HepG2 (cell line): ENCODE measurements around the gene OR10AD1. TPM values are rescaled to one million over a fixed set of nuclear protein-coding genes. Genes with fewer than 3 reads are reported as not detected.

Experiments
- ATAC-seq: fragments of 200-7000 bp; cut with Tn5 transposase; 3 replicates; pipeline ENCODE4 v1.9.1; 2020; ENCODE audit warnings: mild to moderate bottlenecking, moderate library complexity
- BruUV-seq: library from RNA; stranded (reverse); fragments of 400-500 nt; replicated peaks from 2 replicates; lab custom pipeline; 2021; lab: Mats Ljungman, UMichigan
- CTCF ChIA-PET: fragments of 300-600 bp; formaldehyde crosslinking; extraction: SDS; loops from one replicate; lab custom pipeline; 2021; ENCODE audit warnings: low total read pairs, inconsistent platforms, low intra/inter-chr PET ratio; lab: Yijun Ruan, JAX
- POLR2A ChIA-PET: fragments of 350-600 bp; sonication (Branson Sonifier 250); formaldehyde crosslinking; loops from one replicate; lab custom pipeline; 2020; ENCODE audit warnings: antibody characterized with exemption, inconsistent platforms; lab: Yijun Ruan, JAX
- DNase-seq: peaks from one replicate; pipeline ENCODE4 v3.0.0-alpha.2; 2015; ENCODE audit warnings: low spot score
- FAIRE-seq: peaks from 3 replicates; lab custom pipeline; 2011; peaks lifted over from hg19 to GRCh38; lab: Jason Lieb, UNC
- H2AFZ ChIP-seq: one replicate; pipeline ENCODE4 v1.6.1; 2011; ENCODE audit warnings: low read length, inconsistent platforms
- H3K27ac ChIP-seq: fragments of 300-600 bp; 3 replicates; pipeline ENCODE4 v1.8.0; 2011; ENCODE audit warnings: mixed run types, mild to moderate bottlenecking, mixed read lengths, low read length, inconsistent platforms; ENCODE audit not compliant: insufficient read depth; ENCODE audit errors: extremely low read length
- H3K27me3 ChIP-seq, 2 experiments: fragments of 200-600 bp in 1 of 2; 2 replicates in 1 of 2; 3 replicates in 1 of 2; pipeline versions ENCODE4 v1.6.0 to v1.8.0; 2011; ENCODE audit warnings: low read length in 2 of 2, mild to moderate bottlenecking in 2 of 2, moderate library complexity in 2 of 2, inconsistent platforms in 1 of 2; ENCODE audit not compliant: insufficient read depth in 2 of 2, control insufficient read depth in 1 of 2
- H3K36me3 ChIP-seq, 2 experiments: fragments of 200-600 bp in 1 of 2; replicated peaks in 1 of 2; 2 replicates in 1 of 2; 3 replicates in 1 of 2; pipeline versions ENCODE4 v1.5.1 to v1.8.0; 2011; ENCODE audit warnings: low read length in 2 of 2, inconsistent platforms in 1 of 2; ENCODE audit not compliant: insufficient read depth in 2 of 2, control insufficient read depth in 1 of 2
- H3K4me1 ChIP-seq: 2 replicates; pipeline ENCODE4 v1.5.1; 2012; ENCODE audit warnings: low read length, inconsistent platforms; ENCODE audit not compliant: insufficient read depth
- H3K4me2 ChIP-seq: 2 replicates; pipeline ENCODE4 v1.6.0; 2011; ENCODE audit warnings: low read depth, low read length, inconsistent platforms
- H3K4me3 ChIP-seq, 3 experiments: fragments of 200-600 bp in 1 of 3; sonication (generic), shearing (Covaris generic) in 1 of 3; replicated peaks in 1 of 3; 2 replicates each; pipeline ENCODE4 v1.5.1; 2011 to 2016; ENCODE audit warnings: low read length in 3 of 3, inconsistent platforms in 2 of 3, low read depth in 2 of 3, mild to moderate bottlenecking in 2 of 3, control low read depth in 1 of 3, mixed read lengths in 1 of 3; ENCODE audit not compliant: insufficient read depth in 1 of 3
- H3K79me2 ChIP-seq: one replicate; pipeline ENCODE4 v1.6.1; 2011; ENCODE audit warnings: low read length, inconsistent platforms; ENCODE audit not compliant: insufficient read depth
- H3K9ac ChIP-seq: 2 replicates; pipeline ENCODE4 v1.6.0; 2011; ENCODE audit warnings: mild to moderate bottlenecking, low read depth, low read length, inconsistent platforms; ENCODE audit not compliant: insufficient read depth
- H3K9me3 ChIP-seq: 2 replicates; pipeline ENCODE4 v1.5.1; 2012; ENCODE audit warnings: mild to moderate bottlenecking, low read length
- H4K20me1 ChIP-seq: 2 replicates; pipeline ENCODE4 v1.6.0; 2011; ENCODE audit warnings: inconsistent platforms, mild to moderate bottlenecking, low read length, moderate library complexity; ENCODE audit not compliant: insufficient read depth
- ARNT2 ChIP-seq: sonication (generic); formaldehyde crosslinking; IDR thresholded peaks from 2 replicates; pipeline ENCODE4 v1.8.0; 2022; ENCODE audit warnings: mild to moderate bottlenecking, low read depth, missing genetic modification reagents, moderate library complexity
- HCFC1 ChIP-seq: fragments of 150-350 bp; IDR thresholded peaks from 2 replicates; pipeline ENCODE4 v1.6.1; 2014; ENCODE audit warnings: low read depth, low read length
- HOXA5 ChIP-seq: sonication (generic); formaldehyde crosslinking; IDR thresholded peaks from 2 replicates; pipeline ENCODE4 v1.4.0; 2020; ENCODE audit warnings: missing genetic modification reagents
- KLF6 ChIP-seq: IDR thresholded peaks from 2 replicates; pipeline ENCODE4 v1.8.0; 2016; ENCODE audit warnings: missing biosample characterization, missing genetic modification reagents
- PHF5A ChIP-seq: IDR thresholded peaks from one replicate; pipeline ENCODE4 v1.6.1; 2018; ENCODE audit warnings: low read depth, missing genetic modification reagents; ENCODE audit not compliant: unreplicated experiment
- ZNF160 ChIP-seq: sonication (generic); formaldehyde crosslinking; IDR thresholded peaks from 2 replicates; pipeline ENCODE4 v1.8.0; 2022; ENCODE audit warnings: mild to moderate bottlenecking, inconsistent platforms, missing genetic modification reagents
- ZNF354B ChIP-seq: sonication (generic); formaldehyde crosslinking; IDR thresholded peaks from 2 replicates; pipeline ENCODE4 v1.8.0; 2022; ENCODE audit warnings: mild to moderate bottlenecking, missing genetic modification reagents
- ZNF878 ChIP-seq: sonication (generic); formaldehyde crosslinking; IDR thresholded peaks from 2 replicates; pipeline ENCODE4 v1.8.1; 2023; ENCODE audit warnings: mild to moderate bottlenecking, missing genetic modification reagents, moderate library complexity
- WGBS: methylation state at CpG from one replicate; pipeline ENCODE4 v1.1.6; 2017; ENCODE audit warnings: low lambda C conversion rate; 5-methylcytosine and 5-hydroxymethylcytosine counted together
- in situ Hi-C: cut with HindIII; loops from 2 replicates; pipeline ENCODE4 v1.10.0; 2017; ENCODE audit warnings: low pct_unique_long_range_greater_than_20kb; ENCODE audit not compliant: extremely low pct_ligation_motif_present
- intact Hi-C: fragments of 100-400 bp; cut with micrococcal nuclease; formaldehyde crosslinking; loops from one replicate; pipeline ENCODE4 v1.10.0; 2022; ENCODE audit not compliant: unreplicated experiment
- polyA plus RNA-seq, 8 experiments: library from polyadenylated mRNA; depleted of rRNA in 3 of 8; stranded (reverse) in 7 of 8; unstranded in 1 of 8; fragments of >200 nt; fragmentation: Illumina TruSeq in 4 of 8; extraction: Trizol in 4 of 8; gene quantifications; 2 replicates each; pipeline versions ENCODE4 v1.2.1 to v1.2.3, GENCODE V29; 2011 to 2016; ENCODE audit warnings: low read depth in 4 of 8, missing spikeins in 1 of 8, mixed read lengths in 1 of 8; ENCODE audit not compliant: insufficient read depth in 1 of 8
- total RNA-seq, 5 experiments: library from RNA; depleted of rRNA; stranded (reverse); fragments of >200 nt; fragmentation: Illumina TruSeq; extraction: Trizol; gene quantifications; 2 replicates each; pipeline ENCODE4 v1.2.3, GENCODE V29; 2016; ENCODE audit warnings: low read depth in 1 of 5
- TF ChIP-seq, protein P1 (sequence below): sonication (generic); formaldehyde crosslinking; conservative IDR thresholded peaks from 2 replicates; pipeline ENCODE4 v1.4.0; 2020; ENCODE audit warnings: missing genetic modification reagents

The OR10AD1 gene
- total and polyA plus RNA-seq, 2 of the 13 experiments (the other 11 are each of a cell fraction or from before 2014, with no cell fraction given) = not detected

DNA sequence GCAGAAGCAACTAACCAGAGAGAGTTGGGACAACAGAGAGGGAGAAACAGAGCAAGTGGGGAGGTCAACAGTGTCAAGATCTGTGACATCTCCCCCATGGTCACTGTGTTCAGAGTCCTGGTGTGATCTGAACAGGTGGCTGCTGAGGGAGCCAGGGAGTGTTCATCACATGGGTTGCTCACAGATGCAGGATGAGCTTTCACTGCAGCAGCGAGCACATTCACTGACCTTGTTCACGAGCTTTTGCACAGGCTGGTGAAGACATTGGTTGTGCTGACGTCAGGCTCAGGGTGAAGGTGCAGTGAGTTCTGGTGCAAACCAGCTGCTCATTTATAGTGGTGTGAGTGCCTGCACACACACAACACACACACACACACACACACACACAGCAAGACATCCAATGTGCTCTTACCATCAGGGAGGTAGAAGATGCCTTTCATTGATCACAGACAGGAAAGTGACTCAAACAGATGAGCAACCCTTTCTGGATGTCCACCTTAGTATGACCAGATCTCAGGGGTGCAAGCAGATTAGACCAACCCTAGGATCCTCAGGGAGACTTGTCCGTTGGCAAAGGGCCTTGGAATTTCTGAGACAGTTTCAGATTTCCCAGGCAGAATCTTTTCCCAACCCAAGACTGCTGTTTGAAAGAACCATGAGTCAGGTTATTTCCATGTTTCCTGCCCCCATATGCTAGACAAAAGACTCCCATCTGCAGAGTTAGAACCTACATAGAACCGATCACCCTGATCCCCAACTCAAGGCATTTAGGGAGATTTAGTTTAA is 44.3 kb upstream of the OR10AD1 start:
- Histone ChIP-seq H3K4me2 (no peak overlapping the region), H3K4me3 (no peak overlapping the region), H3K36me3 (no peaks in the 10 kb centered on the region), H3K9me3 (no peaks in the 10 kb centered on the region), H3K27me3 (no peaks in the 10 kb centered on the region), H3K9ac (no peak overlapping the region), H4K20me1 (no peaks in the 10 kb centered on the region), H2AFZ (no peak overlapping the region), H3K79me2 (no peaks in the 10 kb centered on the region), H3K4me1 (no peaks in the 10 kb centered on the region), H3K27ac (no peak overlapping the region)
- WGBS = 0% methylated on average over 2 of the region's 5 CpGs
- DNase-seq (no peak), ATAC-seq (no peak), FAIRE-seq (no peak)
- TF ChIP-seq, protein P1, sequence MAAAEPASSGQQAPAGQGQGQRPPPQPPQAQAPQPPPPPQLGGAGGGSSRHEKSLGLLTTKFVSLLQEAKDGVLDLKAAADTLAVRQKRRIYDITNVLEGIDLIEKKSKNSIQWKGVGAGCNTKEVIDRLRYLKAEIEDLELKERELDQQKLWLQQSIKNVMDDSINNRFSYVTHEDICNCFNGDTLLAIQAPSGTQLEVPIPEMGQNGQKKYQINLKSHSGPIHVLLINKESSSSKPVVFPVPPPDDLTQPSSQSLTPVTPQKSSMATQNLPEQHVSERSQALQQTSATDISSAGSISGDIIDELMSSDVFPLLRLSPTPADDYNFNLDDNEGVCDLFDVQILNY (CRISPR knock-in tag) = no peak
- TF ChIP-seq ZNF160 (no peak), HOXA5 (CRISPR knock-in tag) (no peak), ARNT2 (CRISPR knock-in tag) (no peak), HCFC1 (no peak), ZNF878 (no peak), KLF6 (no peak), PHF5A (CRISPR knock-in tag) (no peak), ZNF354B (CRISPR knock-in tag) (no peak)
- in situ Hi-C loops = no loop called here
- ChIA-PET POLR2A (no interaction called here), CTCF (no interaction called here)
- intact Hi-C loops = no loop called here
- BruUV-seq = no TSS peak
